GM12878 (cell line): ENCODE data around the gene SLC37A1. TPM values are rescaled to one million over a fixed set of nuclear protein-coding genes. Genes with fewer than 3 reads are reported as not detected.

Experiments
- ATAC-seq: fragments of 200-7000 bp; cut with Tn5 transposase; 3 replicates; pipeline ENCODE4 v1.9.1; 2020; ENCODE audit warnings: mild to moderate bottlenecking, moderate library complexity
- BruUV-seq: library from RNA; stranded (reverse); fragments of 400-500 nt; replicated peaks from 2 replicates; lab custom pipeline; 2021; lab: Mats Ljungman, UMichigan
- CTCF ChIA-PET: fragments of 300-600 bp; sonication (Branson Sonifier 250); formaldehyde crosslinking; extraction: SDS; loops from one replicate; lab custom pipeline; 2021; ENCODE audit warnings: inconsistent platforms; lab: Yijun Ruan, JAX
- POLR2A ChIA-PET: fragments of 350-600 bp; formaldehyde crosslinking; extraction: SDS; loops from one replicate; lab custom pipeline; 2021; ENCODE audit warnings: inconsistent platforms; lab: Charles Lee
- RAD21 ChIA-PET: fragments of 300-600 bp; sonication (Branson Sonifier 250); formaldehyde crosslinking; loops from one replicate; lab custom pipeline; 2023; ENCODE audit warnings: antibody characterized with exemption; ENCODE audit not compliant: unreplicated experiment; lab: Charles Lee
- SMC1A ChIA-PET: fragments of 300-600 bp; sonication (Branson Sonifier 250); formaldehyde crosslinking; loops from one replicate; lab custom pipeline; 2023; ENCODE audit not compliant: unreplicated experiment, uncharacterized antibody; lab: Charles Lee
- DNase-seq: peaks from one replicate; pipeline ENCODE4 v3.0.0-alpha.2; 2011; ENCODE audit warnings: low read depth, low spot score
- FAIRE-seq: peaks from 3 replicates; lab custom pipeline; 2011; peaks lifted over from hg19 to GRCh38; lab: Jason Lieb, UNC
- H2AFZ ChIP-seq: 2 replicates; pipeline ENCODE4 v1.6.0; 2011; ENCODE audit warnings: low read depth, low read length, control low read depth; ENCODE audit not compliant: control insufficient read depth
- H3K27ac ChIP-seq: 2 replicates; pipeline ENCODE4 v1.5.1; 2011; ENCODE audit warnings: control low read depth; ENCODE audit not compliant: control insufficient read depth, insufficient read depth
- H3K27me3 ChIP-seq, 2 experiments: replicated peaks in 1 of 2; 2 replicates each; pipeline versions ENCODE4 v1.6.0 to v1.6.1; 2011; ENCODE audit warnings: low read length in 1 of 2; ENCODE audit not compliant: control insufficient read depth in 2 of 2, insufficient read depth in 2 of 2
- H3K36me3 ChIP-seq, 2 experiments: 2 replicates each; pipeline ENCODE4 v1.5.1; 2011; ENCODE audit warnings: low read length in 1 of 2; ENCODE audit not compliant: control insufficient read depth in 2 of 2, insufficient read depth in 2 of 2
- H3K4me1 ChIP-seq: 2 replicates; pipeline ENCODE4 v1.6.1; 2011; ENCODE audit warnings: mild to moderate bottlenecking, low read length, moderate library complexity, mixed read lengths; ENCODE audit not compliant: control insufficient read depth, insufficient read depth
- H3K4me2 ChIP-seq: 2 replicates; pipeline ENCODE4 v1.6.0; 2011; ENCODE audit warnings: control low read depth; ENCODE audit not compliant: control insufficient read depth, insufficient read depth
- H3K4me3 ChIP-seq: fragments of 200-600 bp; sonication (generic); 2 replicates; pipeline ENCODE4 v1.5.1; 2016
- H3K79me2 ChIP-seq: 2 replicates; pipeline ENCODE4 v1.6.0; 2011; ENCODE audit warnings: low read length; ENCODE audit not compliant: control insufficient read depth, insufficient read depth
- H3K9ac ChIP-seq: 2 replicates; pipeline ENCODE4 v1.8.0; 2011; ENCODE audit warnings: low read length, control low read depth, mixed read lengths; ENCODE audit not compliant: control insufficient read depth, insufficient read depth
- H3K9me3 ChIP-seq: replicated peaks from 3 replicates; pipeline ENCODE4 v1.5.1; 2011; ENCODE audit warnings: mild to moderate bottlenecking, low read length; ENCODE audit not compliant: control insufficient read depth, insufficient read depth
- H4K20me1 ChIP-seq: 2 replicates; pipeline ENCODE4 v1.6.0; 2011; ENCODE audit not compliant: control insufficient read depth, insufficient read depth
- BHLHE40 ChIP-seq, 2 experiments: fragments of 450-650 bp in 1 of 2; IDR thresholded peaks; 2 replicates each; pipeline ENCODE4 v1.6.1; 2011 to 2017; ENCODE audit warnings: low read depth in 2 of 2, borderline replicate concordance in 1 of 2, improper control_type of control experiment in 1 of 2, low read length in 1 of 2, mild to moderate bottlenecking in 1 of 2
- CHD4 ChIP-seq: fragments of 200-600 bp; sonication (generic); IDR thresholded peaks from 2 replicates; pipeline ENCODE4 v1.6.1; 2016; ENCODE audit warnings: mild to moderate bottlenecking
- IRF3 ChIP-seq: fragments of 450-650 bp; IDR thresholded peaks from 2 replicates; pipeline ENCODE4 v1.6.1; 2014; ENCODE audit warnings: mild to moderate bottlenecking
- IRF4 ChIP-seq: IDR thresholded peaks from 2 replicates; pipeline ENCODE4 v1.6.1; 2011; ENCODE audit warnings: low read depth, low read length
- MYB ChIP-seq: fragments of 150-350 bp; IDR thresholded peaks from 2 replicates; pipeline ENCODE4 v1.6.1; 2014; ENCODE audit warnings: mild to moderate bottlenecking, low read depth, low read length, borderline replicate concordance
- SUZ12 ChIP-seq: fragments of 200-600 bp; sonication (generic); IDR thresholded peaks from one replicate; pipeline ENCODE4 v1.6.1; 2018; ENCODE audit warnings: antibody characterized with exemption, mild to moderate bottlenecking; ENCODE audit not compliant: unreplicated experiment
- TCF7 ChIP-seq: IDR thresholded peaks from 2 replicates; pipeline ENCODE4 v1.6.1; 2014; ENCODE audit warnings: antibody characterized with exemption, borderline replicate concordance
- ZBTB11 ChIP-seq: fragments of 450-650 bp; formaldehyde crosslinking; IDR thresholded peaks from 2 replicates; pipeline ENCODE4 v1.5.0; 2022; ENCODE audit warnings: mild to moderate bottlenecking, missing genetic modification characterization
- ZNF24 ChIP-seq: fragments of 450-650 bp; IDR thresholded peaks from 2 replicates; pipeline ENCODE4 v1.6.1; 2017; ENCODE audit warnings: antibody characterized with exemption, mild to moderate bottlenecking
- WGBS: methylation state at CpG from one replicate; pipeline ENCODE4 v1.1.6; 2016; ENCODE audit warnings: low lambda C conversion rate; ENCODE audit not compliant: insufficient replicate concordance, insufficient coverage; ENCODE audit errors: missing lambda C conversion rate; 5-methylcytosine and 5-hydroxymethylcytosine counted together
- in situ Hi-C: fragments of 300-500 bp; cut with MboI; formaldehyde crosslinking; loops from 9 replicates; pipeline ENCODE4 v1.14.3; 2018; ENCODE audit warnings: mixed read lengths
- intact Hi-C: fragments of 100-400 bp; cut with micrococcal nuclease; formaldehyde crosslinking; loops from one replicate; pipeline ENCODE4 v1.14.2; 2022; ENCODE audit not compliant: unreplicated experiment
- polyA plus RNA-seq, 11 experiments: library from polyadenylated mRNA; depleted of rRNA in 4 of 11; unstranded in 6 of 11; stranded (reverse) in 5 of 11; fragments of >200 nt; fragmentation: Nextera tagmentation in 4 of 11; fragmentation: Illumina TruSeq in 1 of 11; extraction: Ambion mirVana in 4 of 11; extraction: Trizol in 1 of 11; gene quantifications; 1 replicate in 1 of 11; 2 replicates in 10 of 11; pipeline versions ENCODE4 v1.2.1 to v1.2.3, GENCODE V29; 2011 to 2016; ENCODE audit warnings: inconsistent platforms in 2 of 11, missing spikeins in 2 of 11, low read depth in 1 of 11
- total RNA-seq, 4 experiments: library from RNA; depleted of rRNA in 3 of 4; stranded (reverse); fragments of >200 nt in 3 of 4; fragmentation: Illumina TruSeq in 1 of 4; extraction: Trizol in 1 of 4; gene quantifications; 2 replicates each; pipeline versions ENCODE4 v1.2.1 to v1.2.3, GENCODE V29; 2013 to 2021

SLC37A1 gene
- total and polyA plus RNA-seq, 10 of the 15 experiments (the other 5 are each of a cell fraction or from before 2014, with no cell fraction given) = 1.1 to 35.5 (median 24.4) TPM

GRCh38 chr21:42500736-42501135 lies 12.9 kb upstream of the SLC37A1 start:
- Histone ChIP-seq H3K9me3 (no peaks in the 10 kb centered on the region), H3K4me2 (no peak overlapping the region), H3K27me3 (no peaks in the 10 kb centered on the region), H2AFZ (no peak overlapping the region), H4K20me1 (no peaks in the 10 kb centered on the region), H3K4me1 (peaks cover 35% of the 10 kb centered on the region), H3K9ac (no peak overlapping the region), H3K36me3 (no peaks in the 10 kb centered on the region), H3K4me3 (no peak overlapping the region), H3K79me2 (no peaks in the 10 kb centered on the region), H3K27ac (no peak overlapping the region)
- ChIA-PET SMC1A (interaction anchor here (1.9 to 2.7 kb wide), 2 partner anchors 23 to 36 kb away, joined by 4 to 7 read pairs; no protein-coding TSS in a partner anchor), CTCF (interaction anchor here (0.7 to 2.1 kb wide), 4 partner anchors 9 to 32 kb away, joined by 3 to 4 read pairs (median 4); no protein-coding TSS in a partner anchor), POLR2A (interaction anchor here (1.8 kb wide), 1 partner anchor 22 kb away, joined by 9 read pairs; no protein-coding TSS in a partner anchor), RAD21 (interaction anchor here (0.9 to 1.5 kb wide), 3 partner anchors 14 to 34 kb away, joined by 3 to 5 read pairs (median 5); no protein-coding TSS in a partner anchor)
- ATAC-seq = no peak
- no peak for DNase-seq
- FAIRE-seq = no peak
- 45% methylated on average over 5 of the region's 5 CpGs for WGBS
- TF ChIP-seq CHD4 (no peak), ZBTB11 (CRISPR knock-in tag) (no peak), BHLHE40 (IDR thresholded peaks at IDR 0.05; ENCODE audit: borderline replicate concordance in 1 of 2, low read depth in 2 of 2, low read length in 1 of 2) (no peak), TCF7 (no peak), MYB (no peak), ZNF24 (no peak), IRF3 (no peak), IRF4 (no peak), SUZ12 (no peak)
- in situ Hi-C loops (no loop called here), intact Hi-C loops (no loop called here)
- BruUV-seq = no TSS peak
